HG03558 (cell line): ENCODE measurements around the gene TMEM18.
"Not testable (repeated sequence)": the region's sequence is repeated elsewhere in the genome, so short reads cannot be mapped to it uniquely, and the experiment has no call there.

Experiments
- ATAC-seq: cut with Tn5 transposase; IDR thresholded peaks from one replicate; pipeline ENCODE4 v1.9.1; 2021; ENCODE audit warnings: moderate number of reproducible peaks; ENCODE audit not compliant: unreplicated experiment; ENCODE audit errors: extremely low read depth

Gene TMEM18

GRCh38 chr2:677056-677958 lies at the start of gene TMEM18:
TSS of gene TMEM18 (minus strand) at chr2:677406. CDS start at chr2:677345, 61 bp downstream.
- ATAC-seq, result peak; percentile 36

GRCh38 chr2:726169-726568 lies 49.0 kb upstream of the TMEM18 start:
- no peak for ATAC-seq

- ATAC-seq, result no peak
Measured at GRCh38 chr2:725468-725867, 48.3 kb upstream of the TMEM18 start.

- no peak for ATAC-seq
Measured at GRCh38 chr2:723761-724160, 46.6 kb upstream of the TMEM18 start.

- ATAC-seq, result no peak
Measured at GRCh38 chr2:720842-721241, 43.6 kb upstream of the TMEM18 start.

- ATAC-seq, result no peak
Measured at GRCh38 chr2:719734-720133, 42.5 kb upstream of the TMEM18 start.

- ATAC-seq, result no peak
Measured at GRCh38 chr2:719191-719590, 42.0 kb upstream of the TMEM18 start.

- no peak for ATAC-seq
Measured at GRCh38 chr2:717661-718060, 40.5 kb upstream of the TMEM18 start.

- no peak for ATAC-seq
Measured at GRCh38 chr2:715854-716560, 38.8 kb upstream of the TMEM18 start.

GRCh38 chr2:715038-715437 lies 37.8 kb upstream of the TMEM18 start:
- no peak for ATAC-seq

- ATAC-seq, result peak; percentile 93
Measured at GRCh38 chr2:714005-714741, 37.0 kb upstream of the TMEM18 start.

- ATAC-seq, result no peak
Measured at GRCh38 chr2:710867-711665, 33.9 kb upstream of the TMEM18 start.

GRCh38 chr2:709138-709765 lies 32.0 kb upstream of the TMEM18 start:
- ATAC-seq, result no peak

- ATAC-seq, result no peak
Measured at GRCh38 chr2:708667-709066, 31.5 kb upstream of the TMEM18 start.

GRCh38 chr2:705971-706511 lies 28.8 kb upstream of the TMEM18 start:
- peak; percentile 90 for ATAC-seq

- ATAC-seq, result not testable (repeated sequence)
Measured at GRCh38 chr2:702765-703164, 25.6 kb upstream of the TMEM18 start.

GRCh38 chr2:696999-697627 lies 19.9 kb upstream of the TMEM18 start:
- ATAC-seq, result no peak

GRCh38 chr2:696463-696862 lies 19.3 kb upstream of the TMEM18 start:
- peak; percentile 91 for ATAC-seq
